DOHH2 (cell line): ENCODE data around the gene PSD4.

Experiments
- CTCF ChIP-seq: fragments of 200-600 bp; sonication (generic); IDR thresholded peaks from one replicate; pipeline ENCODE4 v1.5.1; 2014; ENCODE audit warnings: antibody characterized with exemption, mild to moderate bottlenecking, low read depth, low read length; ENCODE audit not compliant: poor library complexity, severe bottlenecking
- EZH2phosphoT487 ChIP-seq: fragments of 200-600 bp; sonication (generic); IDR thresholded peaks from 2 replicates; pipeline ENCODE4 v1.6.1; 2017; ENCODE audit warnings: borderline replicate concordance, mild to moderate bottlenecking, antibody characterized with exemption, low read length, moderate library complexity, mixed read lengths

- TF ChIP-seq CTCF (no peak), EZH2phosphoT487 (no peak)
Observed at GRCh38 chr2:113169002-113169530, 4.7 kb upstream of the PSD4 start.
